ENCODE measurements around the gene GNG8.
A peak's percentile ranks its signal among the peaks of the same experiment; 100 is the strongest.

Gene GNG8

DNA sequence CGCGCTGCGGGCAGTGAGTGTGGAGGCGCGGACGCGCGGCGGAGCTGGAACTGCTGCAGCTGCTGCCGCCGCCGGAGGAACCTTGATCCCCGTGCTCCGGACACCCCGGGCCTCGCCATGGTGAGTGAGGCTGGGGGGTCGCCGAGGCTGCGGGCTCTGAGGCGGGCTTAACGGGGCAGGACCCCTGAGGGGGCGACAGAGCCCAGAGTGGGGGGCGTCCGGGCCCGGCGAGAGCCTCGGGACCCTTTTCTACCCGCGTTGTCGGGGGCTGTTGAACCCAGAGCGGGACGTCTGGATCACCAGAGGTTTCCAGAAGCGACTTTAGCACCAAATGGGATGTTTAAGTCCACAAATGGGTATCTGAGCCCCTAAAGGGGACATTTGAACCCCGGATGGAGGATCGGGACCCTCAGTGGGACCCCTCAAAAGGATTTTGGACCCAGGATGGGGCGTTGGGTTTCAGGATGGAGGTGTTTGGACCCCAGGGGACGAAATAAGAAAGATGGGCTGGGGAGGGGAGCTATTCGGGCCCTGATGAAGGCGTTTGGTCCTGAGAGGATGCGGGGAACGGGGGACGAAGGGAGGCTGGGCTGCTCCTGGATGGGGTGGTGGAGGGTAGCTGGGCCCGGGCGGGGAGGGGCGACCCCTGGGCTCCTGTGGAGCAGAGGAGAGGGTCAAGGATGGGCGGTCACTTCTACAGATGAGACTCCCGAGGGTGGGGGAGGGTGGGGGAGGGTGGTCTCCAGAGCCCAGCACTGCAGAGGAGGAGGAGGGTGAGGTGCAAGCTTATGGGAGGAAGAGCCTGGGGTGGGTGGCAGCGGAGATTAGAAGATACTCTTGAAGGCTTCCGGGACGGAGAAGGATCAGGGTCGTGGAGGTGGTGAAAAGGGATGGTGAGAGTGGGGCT, 34.4 kb downstream of the GNG8 start, which contains the start of gene CALM3:
CALM3 (plus strand) TSS at position 13 of the 907 bp plus-strand sequence; CDS start at position 118, 105 bp downstream.
- no peak for DNase-seq

DNA sequence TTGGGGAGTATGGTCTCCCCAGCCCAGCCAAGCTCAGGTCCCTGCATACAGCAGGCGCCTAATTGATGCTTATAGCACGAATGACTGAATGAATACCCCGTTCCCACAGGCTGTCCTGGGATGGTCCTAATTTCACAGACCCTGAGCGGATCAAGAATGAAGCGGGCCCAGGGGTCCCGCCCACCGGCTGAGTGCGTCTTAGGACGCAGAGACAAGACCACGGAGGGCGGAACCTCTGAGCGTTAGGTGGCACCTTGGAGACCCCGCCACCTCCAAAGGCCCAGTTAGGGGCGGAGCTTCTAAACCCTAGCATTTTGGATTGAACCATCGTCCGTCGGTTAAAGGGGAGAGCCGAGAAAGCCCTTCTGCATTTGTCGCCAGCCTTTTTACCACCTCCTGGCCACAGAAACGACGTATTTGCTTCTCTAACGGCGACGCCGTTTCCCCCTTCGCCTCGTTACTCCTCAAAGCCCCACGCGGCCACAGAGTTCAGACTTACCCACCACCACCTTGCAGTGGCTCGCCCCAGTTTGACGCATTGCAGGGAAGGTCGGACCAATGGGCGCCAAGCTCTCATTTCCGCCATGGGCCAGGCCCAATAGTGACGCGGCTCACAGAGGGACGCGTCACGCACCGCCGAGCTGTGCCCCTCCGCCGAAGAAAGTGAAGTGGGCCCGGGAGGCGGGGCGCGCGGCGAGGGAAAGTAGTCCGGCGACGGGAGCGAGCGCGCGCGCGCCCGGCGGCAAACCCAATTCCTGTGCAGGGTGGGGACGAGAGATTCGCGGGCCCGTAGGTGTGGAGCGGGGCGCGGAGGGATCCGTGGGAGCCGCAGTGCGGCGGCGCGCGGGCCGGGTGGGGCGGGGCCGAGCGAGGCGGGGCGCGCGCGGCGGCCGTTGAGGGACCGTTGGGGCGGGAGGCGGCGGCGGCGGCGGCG, 35.4 kb downstream of the GNG8 start:
- peak; percentile 89 for DNase-seq

DNA sequence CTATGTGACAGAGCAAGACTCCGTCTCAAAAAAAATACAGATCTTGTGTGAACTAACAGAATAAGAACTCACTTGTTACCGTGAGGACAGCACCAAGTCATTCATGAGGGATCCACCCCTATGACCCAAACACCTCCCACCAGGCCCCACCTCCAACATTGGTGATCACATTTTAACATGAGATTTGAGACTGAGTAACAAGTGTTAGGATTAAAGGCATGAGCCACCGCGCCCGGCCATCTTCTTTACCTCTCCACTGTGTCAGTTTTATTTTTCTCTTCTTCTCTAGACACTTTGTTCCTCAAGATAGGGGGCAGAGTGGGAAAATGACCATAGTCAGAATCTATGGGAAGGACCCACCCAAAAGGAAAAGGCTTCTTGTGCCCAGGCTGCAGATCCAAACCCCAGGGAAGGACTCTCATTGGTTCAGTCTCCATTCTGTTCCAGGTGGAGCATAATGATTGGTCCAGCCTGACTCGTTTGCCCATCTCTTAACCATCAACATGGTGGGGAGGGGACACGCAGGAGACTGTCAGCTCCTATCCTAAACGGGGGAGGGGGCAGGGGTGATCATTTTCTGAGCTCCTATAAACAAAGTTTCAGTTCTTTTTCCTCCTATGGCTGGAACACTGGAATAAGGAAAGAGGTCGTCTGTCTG, 36.2 kb downstream of the GNG8 start:
- DNase-seq = no peak

DNA sequence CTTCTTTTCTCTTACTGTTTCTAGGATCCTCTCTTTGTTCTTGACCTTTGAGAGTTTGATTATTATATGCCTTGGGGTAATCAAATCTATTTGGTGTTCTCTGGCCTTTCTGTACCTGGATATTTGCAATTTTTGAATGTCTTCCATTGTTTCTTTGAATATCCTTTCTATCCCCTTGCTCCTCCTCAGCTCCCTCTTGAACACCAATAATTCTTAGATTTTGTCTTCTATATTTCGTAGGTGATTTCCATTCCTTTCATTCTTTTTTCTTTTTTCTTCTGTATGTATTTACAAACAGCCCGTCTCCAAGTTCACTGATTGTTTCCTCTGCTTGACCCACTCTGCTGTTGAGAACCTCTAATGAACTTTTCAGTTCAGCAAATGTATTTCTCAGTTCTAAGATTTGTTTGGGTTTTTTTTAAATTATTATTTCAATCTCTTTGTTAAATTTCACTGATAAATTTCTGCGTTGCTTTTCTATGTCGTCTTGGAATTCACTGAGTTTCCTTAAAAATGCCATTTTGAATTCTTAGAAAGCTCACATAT, 37.6 kb downstream of the GNG8 start:
- no peak for DNase-seq

DNA sequence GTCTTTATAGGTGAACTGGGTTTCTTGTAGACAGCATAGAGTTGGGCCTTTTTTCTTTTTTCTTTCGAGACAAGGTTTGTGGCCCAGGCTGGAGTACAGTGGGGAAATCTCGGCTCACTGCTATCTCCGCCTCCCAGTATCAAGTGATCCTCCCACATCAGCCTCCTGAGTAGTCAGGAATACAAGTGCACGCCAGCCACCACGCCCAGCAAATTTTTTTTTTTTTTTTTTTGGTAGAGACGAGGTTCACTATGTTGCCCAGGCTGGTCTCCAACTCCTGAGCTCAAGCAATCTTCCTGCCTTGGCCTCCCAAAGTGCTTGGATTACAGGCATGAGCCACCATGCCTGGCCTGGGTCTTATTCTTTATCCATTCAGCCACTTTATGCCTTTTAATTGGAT, 40.0 kb downstream of the GNG8 start:
- DNase-seq = no peak

DNA sequence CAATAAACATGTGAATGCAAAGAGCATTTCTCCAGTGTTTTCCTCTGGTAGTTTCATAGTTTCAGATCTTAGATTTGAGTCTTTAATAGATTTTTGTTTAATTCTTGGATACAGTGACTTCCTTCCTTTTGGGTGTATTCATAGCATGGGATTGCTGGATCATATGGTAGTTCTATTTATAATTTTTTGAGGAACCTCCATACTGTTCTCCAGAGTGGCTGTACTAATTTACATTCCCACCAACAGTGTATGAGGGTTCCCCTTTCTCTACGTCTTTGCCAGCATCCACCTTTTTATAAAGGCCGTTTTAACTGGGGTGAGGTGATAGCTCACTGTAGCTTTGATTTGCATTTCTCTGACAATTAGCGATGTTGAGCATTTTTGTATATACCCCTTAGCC, 44.1 kb downstream of the GNG8 start:
- no peak for DNase-seq

- DNase-seq = no peak
Measured at GRCh38 chr19:46591254-46591653, 44.7 kb downstream of the GNG8 start.

DNA sequence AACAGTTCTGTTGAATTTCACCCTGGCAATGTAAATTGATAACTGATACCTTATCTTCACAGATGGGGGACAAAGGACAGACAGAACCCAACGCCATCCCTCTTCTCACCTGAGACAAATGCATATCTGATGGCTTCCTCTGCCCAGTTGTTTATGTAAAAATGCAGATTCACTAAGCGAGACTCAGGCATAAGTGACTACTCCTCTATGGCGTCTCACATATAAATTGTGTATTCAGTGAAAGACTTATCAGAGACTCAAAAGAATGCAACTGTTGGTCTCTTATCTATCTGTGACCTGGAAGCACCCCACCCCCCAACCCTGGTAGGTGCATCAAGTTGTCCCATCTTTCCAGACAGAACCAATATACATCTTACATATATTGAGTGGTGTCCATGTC, 48.1 kb downstream of the GNG8 start:
- DNase-seq = no peak

DNA sequence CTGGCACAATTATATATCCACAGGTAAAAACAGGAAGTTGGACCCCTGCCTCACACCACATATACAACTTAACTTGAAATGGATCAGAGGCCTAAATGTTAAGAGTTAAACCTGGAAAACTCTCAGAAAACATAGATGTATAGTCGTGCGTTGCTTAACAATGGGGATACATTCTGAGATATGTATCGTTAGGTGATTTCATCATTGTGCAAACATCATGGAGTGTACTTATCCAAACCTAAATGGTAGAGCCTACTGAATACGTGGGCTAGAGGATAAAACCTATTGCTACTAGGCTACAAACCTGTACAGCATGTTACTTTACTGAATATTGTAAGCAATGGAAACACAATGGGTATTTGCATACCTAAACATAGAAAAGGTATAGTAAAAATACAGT, 49.7 kb downstream of the GNG8 start:
- DNase-seq = no peak

DNA sequence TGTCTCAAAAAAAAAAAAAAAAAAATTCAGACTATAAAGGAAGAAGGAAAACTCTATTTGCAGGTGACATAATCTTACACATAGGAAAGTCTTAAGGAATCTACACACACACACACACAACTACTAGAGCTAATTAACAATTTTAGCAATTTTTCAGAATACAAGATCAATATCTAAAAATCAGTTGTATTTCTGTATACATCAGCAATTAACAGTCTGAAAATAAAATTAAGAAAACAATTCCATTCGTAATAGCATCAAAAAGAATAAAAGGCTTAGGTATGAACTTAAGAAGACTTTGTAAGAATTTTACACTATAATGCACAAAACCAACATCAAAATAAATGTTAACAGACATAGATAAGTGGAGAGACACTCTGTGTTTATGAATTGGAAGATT, 50.5 kb downstream of the GNG8 start:
- DNase-seq = no peak

Data from DMS153 (cell line).